ENCODE measurements around the gene GBP2.

- TF ChIP-seq CTCF (IDR thresholded peaks at IDR 0.05) (no peak), POLR2A (IDR thresholded peaks at IDR 0.05) (no peak), POLR2AphosphoS5 (IDR thresholded peaks at IDR 0.05) (no peak)
Measured at GRCh38 chr1:89151047-89151446, 25.1 kb upstream of the GBP2 start.

All from suprapubic skin (tissue), 4 donors.